Fibroblast of skin of right biceps (primary cell): ENCODE measurements around the gene ASZ1.

Source experiments
- DNase-seq: peaks from one replicate; pipeline ENCODE4 v3.0.0-alpha.2; 2013

The ASZ1 gene

GRCh38 chr7:117401293-117402002 lies 25.8 kb downstream of the ASZ1 start:
- DNase-seq, result no peak

GRCh38 chr7:117399820-117400422 lies 27.4 kb downstream of the ASZ1 start:
- DNase-seq, result no peak

- no peak for DNase-seq
Measured at GRCh38 chr7:117395743-117396142, 31.6 kb downstream of the ASZ1 start.

- no peak for DNase-seq
Measured at GRCh38 chr7:117393781-117394180, 33.5 kb downstream of the ASZ1 start.

GRCh38 chr7:117389871-117390270 lies 37.4 kb downstream of the ASZ1 start:
- no peak for DNase-seq

GRCh38 chr7:117386110-117386706 lies 41.1 kb downstream of the ASZ1 start:
- DNase-seq, result peak; percentile 76

- DNase-seq, result peak; percentile 48
Measured at GRCh38 chr7:117385363-117386109, 41.8 kb downstream of the ASZ1 start.

- DNase-seq, result no peak
Measured at GRCh38 chr7:117384688-117385362, 42.5 kb downstream of the ASZ1 start.

GRCh38 chr7:117383483-117384189 lies 43.7 kb downstream of the ASZ1 start:
- no peak for DNase-seq

- no peak for DNase-seq
Measured at GRCh38 chr7:117383046-117383445, 44.2 kb downstream of the ASZ1 start.

GRCh38 chr7:117381362-117381761 lies 45.9 kb downstream of the ASZ1 start:
- no peak for DNase-seq

GRCh38 chr7:117375380-117375779 lies 51.9 kb downstream of the ASZ1 start:
- DNase-seq, result no peak

GRCh38 chr7:117372073-117372472 lies 55.2 kb downstream of the ASZ1 start:
- no peak for DNase-seq

GRCh38 chr7:117364339-117365080 lies 62.8 kb downstream of the ASZ1 start:
- no peak for DNase-seq

- DNase-seq, result no peak
Measured at GRCh38 chr7:117362294-117362888, 64.9 kb downstream of the ASZ1 start.

GRCh38 chr7:117350027-117350426 lies 77.3 kb downstream of the ASZ1 start:
- DNase-seq, result no peak

- no peak for DNase-seq
Measured at GRCh38 chr7:117349570-117349969, 77.7 kb downstream of the ASZ1 start.

- no peak for DNase-seq
Measured at GRCh38 chr7:117347962-117348672, 79.2 kb downstream of the ASZ1 start.

- DNase-seq, result no peak
Measured at GRCh38 chr7:117347480-117347879, 79.8 kb downstream of the ASZ1 start.

- DNase-seq, result no peak
Measured at GRCh38 chr7:117346161-117346560, 81.1 kb downstream of the ASZ1 start.

GRCh38 chr7:117338020-117338419 lies 89.3 kb downstream of the ASZ1 start:
- DNase-seq, result peak; percentile 38
